Stimulated activated CD4-positive, alpha-beta T cell treated with anti-CD3 and anti-CD28 coated beads, Interleukin-15, amount 100 ng/mL, for 1 hour (primary cell): ENCODE data around the gene BCAS3.

ENCODE experiments used
- DNase-seq, 2 donors: peaks; one replicate each; pipeline ENCODE4 v3.0.0-alpha.2; 2020; ENCODE audit warnings: low read depth in 1 of 2, low spot score in 1 of 2

Gene BCAS3

GRCh38 chr17:61216066-61216465 lies 538.4 kb downstream of the BCAS3 start:
- DNase-seq, result no peak

GRCh38 chr17:61217878-61218437 lies 540.3 kb downstream of the BCAS3 start:
- DNase-seq, result no peak

GRCh38 chr17:61218438-61218837 lies 540.8 kb downstream of the BCAS3 start:
- DNase-seq, result no peak

- no peak for DNase-seq
Measured at GRCh38 chr17:61219460-61219859, 541.8 kb downstream of the BCAS3 start.

- DNase-seq, result no peak
Measured at GRCh38 chr17:61221181-61221580, 543.5 kb downstream of the BCAS3 start.

- DNase-seq, result no peak
Measured at GRCh38 chr17:61221597-61222471, 544.2 kb downstream of the BCAS3 start.

GRCh38 chr17:61223725-61224124 lies 546.1 kb downstream of the BCAS3 start:
- no peak for DNase-seq

GRCh38 chr17:61225178-61225882 lies 547.7 kb downstream of the BCAS3 start:
- no peak for DNase-seq

GRCh38 chr17:61227866-61228265 lies 550.2 kb downstream of the BCAS3 start:
- DNase-seq, result no peak

GRCh38 chr17:61230461-61230860 lies 552.8 kb downstream of the BCAS3 start:
- DNase-seq, result no peak

- no peak for DNase-seq
Measured at GRCh38 chr17:61230972-61231820, 553.5 kb downstream of the BCAS3 start.

GRCh38 chr17:61232871-61233270 lies 555.2 kb downstream of the BCAS3 start:
- DNase-seq, result no peak

- DNase-seq, result no peak
Measured at GRCh38 chr17:61233991-61234750, 556.5 kb downstream of the BCAS3 start.

- DNase-seq, result no peak
Measured at GRCh38 chr17:61235001-61235826, 557.6 kb downstream of the BCAS3 start.

GRCh38 chr17:61235827-61236197 lies 558.2 kb downstream of the BCAS3 start:
- DNase-seq, result no peak

GRCh38 chr17:61237275-61237674 lies 559.6 kb downstream of the BCAS3 start:
- DNase-seq, result no peak

- DNase-seq, result no peak
Measured at GRCh38 chr17:61238455-61238933, 560.8 kb downstream of the BCAS3 start.

GRCh38 chr17:61239327-61239726 lies 561.7 kb downstream of the BCAS3 start:
- DNase-seq, result no peak

- DNase-seq, result no peak
Measured at GRCh38 chr17:61239953-61240352, 562.3 kb downstream of the BCAS3 start.
